WTC11 (cell line): ENCODE results near the gene KCTD20. TPM values are rescaled to one million over a fixed set of nuclear protein-coding genes. Genes with fewer than 3 reads are reported as not detected.

Experiments
- AFF4 ChIP-seq: sonication (generic); formaldehyde crosslinking; IDR thresholded peaks from 2 replicates; pipeline ENCODE4 v1.8.1; 2023; ENCODE audit warnings: mild to moderate bottlenecking, missing genetic modification reagents, borderline replicate concordance
- CBFB ChIP-seq: sonication (generic); formaldehyde crosslinking; IDR thresholded peaks from 2 replicates; pipeline ENCODE4 v1.8.1; 2022; ENCODE audit warnings: mild to moderate bottlenecking, low read depth, missing genetic modification reagents
- CREM ChIP-seq: sonication (generic); formaldehyde crosslinking; IDR thresholded peaks from 2 replicates; pipeline ENCODE4 v1.8.1; 2022; ENCODE audit warnings: mild to moderate bottlenecking, missing genetic modification reagents, moderate library complexity
- ELF4 ChIP-seq: sonication (generic); formaldehyde crosslinking; IDR thresholded peaks from 2 replicates; pipeline ENCODE4 v1.8.1; 2022; ENCODE audit warnings: low read depth, mild to moderate bottlenecking, moderate library complexity, missing genetic modification reagents
- EMX1 ChIP-seq: fragments of 250-450 bp; sonication (Bioruptor Pico); IDR thresholded peaks from 2 replicates; pipeline ENCODE4 v1.8.0; 2021; ENCODE audit warnings: mild to moderate bottlenecking
- ERG ChIP-seq: fragments of 250-450 bp; sonication (Bioruptor Pico); IDR thresholded peaks from 2 replicates; pipeline ENCODE4 v1.8.0; 2021; ENCODE audit warnings: mild to moderate bottlenecking
- FOXJ3 ChIP-seq: sonication (generic); formaldehyde crosslinking; IDR thresholded peaks from 2 replicates; pipeline ENCODE4 v1.9.0; 2021; ENCODE audit warnings: missing genetic modification reagents, mild to moderate bottlenecking, borderline replicate concordance
- FOXK1 ChIP-seq: sonication (generic); formaldehyde crosslinking; IDR thresholded peaks from 2 replicates; pipeline ENCODE4 v1.8.0; 2022; ENCODE audit warnings: mild to moderate bottlenecking, moderate library complexity, missing genetic modification reagents
- FOXP1 ChIP-seq: sonication (generic); formaldehyde crosslinking; IDR thresholded peaks from 2 replicates; pipeline ENCODE4 v1.8.0; 2022; ENCODE audit warnings: missing genetic modification reagents, mild to moderate bottlenecking, moderate library complexity, borderline replicate concordance
- GABPB1 ChIP-seq: sonication (generic); formaldehyde crosslinking; IDR thresholded peaks from 2 replicates; pipeline ENCODE4 v1.8.1; 2023; ENCODE audit warnings: mild to moderate bottlenecking, missing genetic modification reagents
- IRF1 ChIP-seq: sonication (generic); formaldehyde crosslinking; IDR thresholded peaks from 2 replicates; pipeline ENCODE4 v1.8.0; 2023; ENCODE audit warnings: missing genetic modification reagents
- JUN ChIP-seq: sonication (generic); formaldehyde crosslinking; IDR thresholded peaks from 2 replicates; pipeline ENCODE4 v1.8.0; 2023; ENCODE audit warnings: mild to moderate bottlenecking, missing genetic modification reagents
- KAT7 ChIP-seq: sonication (generic); formaldehyde crosslinking; IDR thresholded peaks from 2 replicates; pipeline ENCODE4 v1.8.1; 2023; ENCODE audit warnings: missing genetic modification reagents, mild to moderate bottlenecking, borderline replicate concordance
- NFATC4 ChIP-seq: fragments of 250-450 bp; sonication (Bioruptor Pico); IDR thresholded peaks from 2 replicates; pipeline ENCODE4 v1.9.0; 2021; ENCODE audit warnings: mild to moderate bottlenecking
- RELA ChIP-seq: sonication (generic); formaldehyde crosslinking; IDR thresholded peaks from 2 replicates; pipeline ENCODE4 v1.8.1; 2022; ENCODE audit warnings: missing genetic modification reagents, mild to moderate bottlenecking, borderline replicate concordance
- SMAD4 ChIP-seq: sonication (generic); formaldehyde crosslinking; IDR thresholded peaks from 2 replicates; pipeline ENCODE4 v1.8.0; 2022; ENCODE audit warnings: mild to moderate bottlenecking, missing genetic modification reagents
- SOX15 ChIP-seq: fragments of 250-450 bp; sonication (Bioruptor Pico); IDR thresholded peaks from 2 replicates; pipeline ENCODE4 v1.9.0; 2021; ENCODE audit warnings: mild to moderate bottlenecking
- SP1 ChIP-seq: sonication (generic); formaldehyde crosslinking; conservative IDR thresholded peaks from 2 replicates; pipeline ENCODE4 v1.8.1; 2022; ENCODE audit warnings: missing genetic modification reagents
- TEAD1 ChIP-seq: sonication (generic); formaldehyde crosslinking; IDR thresholded peaks from 2 replicates; pipeline ENCODE4 v1.8.0; 2022; ENCODE audit warnings: mild to moderate bottlenecking, missing genetic modification reagents
- TEAD4 ChIP-seq: sonication (generic); formaldehyde crosslinking; IDR thresholded peaks from 2 replicates; pipeline ENCODE4 v1.8.0; 2022; ENCODE audit warnings: mild to moderate bottlenecking, missing genetic modification reagents
- USF2 ChIP-seq: sonication (generic); formaldehyde crosslinking; IDR thresholded peaks from 2 replicates; pipeline ENCODE4 v1.8.1; 2023; ENCODE audit warnings: mild to moderate bottlenecking, missing genetic modification reagents, moderate library complexity
- ZBTB21 ChIP-seq: sonication (generic); formaldehyde crosslinking; IDR thresholded peaks from 2 replicates; pipeline ENCODE4 v1.8.1; 2023; ENCODE audit warnings: mild to moderate bottlenecking, missing genetic modification reagents, borderline replicate concordance
- ZNF219 ChIP-seq: sonication (generic); formaldehyde crosslinking; IDR thresholded peaks from 2 replicates; pipeline ENCODE4 v1.8.0; 2023; ENCODE audit warnings: missing genetic modification reagents, mild to moderate bottlenecking, borderline replicate concordance
- ZNF416 ChIP-seq: fragments of 250-450 bp; sonication (Bioruptor Pico); IDR thresholded peaks from 2 replicates; pipeline ENCODE4 v1.9.0; 2021; ENCODE audit warnings: mild to moderate bottlenecking, inconsistent platforms
- total RNA-seq: library from RNA; stranded (reverse); gene quantifications from 3 replicates; pipeline ENCODE4 v1.2.3, GENCODE V29; 2021
- TF ChIP-seq, protein P1 (sequence below): sonication (generic); formaldehyde crosslinking; IDR thresholded peaks from 2 replicates; pipeline ENCODE4 v1.8.0; 2023; ENCODE audit warnings: missing genetic modification reagents, mild to moderate bottlenecking, borderline replicate concordance
- TF ChIP-seq, protein P2 (sequence below): sonication (generic); formaldehyde crosslinking; IDR thresholded peaks from 2 replicates; pipeline ENCODE4 v1.8.0; 2023; ENCODE audit warnings: mild to moderate bottlenecking, missing genetic modification reagents

The KCTD20 gene
- total RNA-seq, 1 experiment from 2014 or later = 26.7 TPM

GRCh38 chr6:36423101-36423824, 19.5 kb upstream of the KCTD20 start (continued):
- TF ChIP-seq SMAD4 (CRISPR knock-in tag) (no peak), AFF4 (CRISPR knock-in tag) (no peak), NFATC4 (CRISPR knock-in tag) (no peak), ERG (CRISPR knock-in tag) (no peak), FOXJ3 (CRISPR knock-in tag) (no peak), JUN (CRISPR knock-in tag) (no peak), EMX1 (CRISPR knock-in tag) (no peak), ELF4 (no peak), TEAD4 (CRISPR knock-in tag) (no peak), IRF1 (CRISPR knock-in tag) (no peak), FOXP1 (CRISPR knock-in tag) (peak; percentile 65; the same call in 1 of the 2 replicates), ZBTB21 (CRISPR knock-in tag) (no peak), USF2 (CRISPR knock-in tag) (peak; percentile 98), CBFB (no peak), CREM (peak; percentile 49; the same call in 1 of the 2 replicates), ZNF416 (CRISPR knock-in tag) (no peak), RELA (CRISPR knock-in tag) (no peak), ZNF219 (CRISPR knock-in tag) (no peak), SP1 (CRISPR knock-in tag) (peak; percentile 63), GABPB1 (CRISPR knock-in tag) (peak; percentile 80), TEAD1 (CRISPR knock-in tag) (0 out of 2 replicates have a peak, but pooled peaks have one; percentile 48), KAT7 (CRISPR knock-in tag) (no peak), FOXK1 (CRISPR knock-in tag) (peak; percentile 22; the same call in 1 of the 2 replicates), SOX15 (CRISPR knock-in tag) (no peak)
- TF ChIP-seq, protein P1, sequence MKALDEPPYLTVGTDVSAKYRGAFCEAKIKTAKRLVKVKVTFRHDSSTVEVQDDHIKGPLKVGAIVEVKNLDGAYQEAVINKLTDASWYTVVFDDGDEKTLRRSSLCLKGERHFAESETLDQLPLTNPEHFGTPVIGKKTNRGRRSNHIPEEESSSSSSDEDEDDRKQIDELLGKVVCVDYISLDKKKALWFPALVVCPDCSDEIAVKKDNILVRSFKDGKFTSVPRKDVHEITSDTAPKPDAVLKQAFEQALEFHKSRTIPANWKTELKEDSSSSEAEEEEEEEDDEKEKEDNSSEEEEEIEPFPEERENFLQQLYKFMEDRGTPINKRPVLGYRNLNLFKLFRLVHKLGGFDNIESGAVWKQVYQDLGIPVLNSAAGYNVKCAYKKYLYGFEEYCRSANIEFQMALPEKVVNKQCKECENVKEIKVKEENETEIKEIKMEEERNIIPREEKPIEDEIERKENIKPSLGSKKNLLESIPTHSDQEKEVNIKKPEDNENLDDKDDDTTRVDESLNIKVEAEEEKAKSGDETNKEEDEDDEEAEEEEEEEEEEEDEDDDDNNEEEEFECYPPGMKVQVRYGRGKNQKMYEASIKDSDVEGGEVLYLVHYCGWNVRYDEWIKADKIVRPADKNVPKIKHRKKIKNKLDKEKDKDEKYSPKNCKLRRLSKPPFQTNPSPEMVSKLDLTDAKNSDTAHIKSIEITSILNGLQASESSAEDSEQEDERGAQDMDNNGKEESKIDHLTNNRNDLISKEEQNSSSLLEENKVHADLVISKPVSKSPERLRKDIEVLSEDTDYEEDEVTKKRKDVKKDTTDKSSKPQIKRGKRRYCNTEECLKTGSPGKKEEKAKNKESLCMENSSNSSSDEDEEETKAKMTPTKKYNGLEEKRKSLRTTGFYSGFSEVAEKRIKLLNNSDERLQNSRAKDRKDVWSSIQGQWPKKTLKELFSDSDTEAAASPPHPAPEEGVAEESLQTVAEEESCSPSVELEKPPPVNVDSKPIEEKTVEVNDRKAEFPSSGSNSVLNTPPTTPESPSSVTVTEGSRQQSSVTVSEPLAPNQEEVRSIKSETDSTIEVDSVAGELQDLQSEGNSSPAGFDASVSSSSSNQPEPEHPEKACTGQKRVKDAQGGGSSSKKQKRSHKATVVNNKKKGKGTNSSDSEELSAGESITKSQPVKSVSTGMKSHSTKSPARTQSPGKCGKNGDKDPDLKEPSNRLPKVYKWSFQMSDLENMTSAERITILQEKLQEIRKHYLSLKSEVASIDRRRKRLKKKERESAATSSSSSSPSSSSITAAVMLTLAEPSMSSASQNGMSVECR (CRISPR knock-in tag) = 0 out of 2 replicates have a peak, but pooled peaks have one; percentile 39
- TF ChIP-seq, protein P2, sequence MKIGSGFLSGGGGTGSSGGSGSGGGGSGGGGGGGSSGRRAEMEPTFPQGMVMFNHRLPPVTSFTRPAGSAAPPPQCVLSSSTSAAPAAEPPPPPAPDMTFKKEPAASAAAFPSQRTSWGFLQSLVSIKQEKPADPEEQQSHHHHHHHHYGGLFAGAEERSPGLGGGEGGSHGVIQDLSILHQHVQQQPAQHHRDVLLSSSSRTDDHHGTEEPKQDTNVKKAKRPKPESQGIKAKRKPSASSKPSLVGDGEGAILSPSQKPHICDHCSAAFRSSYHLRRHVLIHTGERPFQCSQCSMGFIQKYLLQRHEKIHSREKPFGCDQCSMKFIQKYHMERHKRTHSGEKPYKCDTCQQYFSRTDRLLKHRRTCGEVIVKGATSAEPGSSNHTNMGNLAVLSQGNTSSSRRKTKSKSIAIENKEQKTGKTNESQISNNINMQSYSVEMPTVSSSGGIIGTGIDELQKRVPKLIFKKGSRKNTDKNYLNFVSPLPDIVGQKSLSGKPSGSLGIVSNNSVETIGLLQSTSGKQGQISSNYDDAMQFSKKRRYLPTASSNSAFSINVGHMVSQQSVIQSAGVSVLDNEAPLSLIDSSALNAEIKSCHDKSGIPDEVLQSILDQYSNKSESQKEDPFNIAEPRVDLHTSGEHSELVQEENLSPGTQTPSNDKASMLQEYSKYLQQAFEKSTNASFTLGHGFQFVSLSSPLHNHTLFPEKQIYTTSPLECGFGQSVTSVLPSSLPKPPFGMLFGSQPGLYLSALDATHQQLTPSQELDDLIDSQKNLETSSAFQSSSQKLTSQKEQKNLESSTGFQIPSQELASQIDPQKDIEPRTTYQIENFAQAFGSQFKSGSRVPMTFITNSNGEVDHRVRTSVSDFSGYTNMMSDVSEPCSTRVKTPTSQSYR = no peak
